SJCRH30 (cell line): ENCODE data around the gene BRWD1. TPM values are rescaled to one million over a fixed set of nuclear protein-coding genes. Genes with fewer than 3 reads are reported as not detected.
A peak's percentile ranks its signal among the peaks of the same experiment; 100 is the strongest.
"Not testable (repeated sequence)": the region's sequence is repeated elsewhere in the genome, so short reads cannot be mapped to it uniquely, and the experiment has no call there.

ENCODE experiments used
- DNase-seq, 2 experiments: peaks; one replicate each; pipeline ENCODE4 v3.0.0-alpha.2; 2015 to 2020
- H3K27ac ChIP-seq: fragments of 250-450 bp; sonication (Bioruptor Pico); 2 replicates; pipeline ENCODE4 v1.5.1; 2020; ENCODE audit warnings: mild to moderate bottlenecking, moderate library complexity
- H3K27me3 ChIP-seq: fragments of 250-450 bp; sonication (Bioruptor Pico); 2 replicates; pipeline ENCODE4 v1.5.1; 2020; ENCODE audit warnings: mild to moderate bottlenecking, moderate library complexity
- H3K36me3 ChIP-seq: fragments of 250-450 bp; sonication (Bioruptor Pico); 2 replicates; pipeline ENCODE4 v1.5.1; 2020; ENCODE audit warnings: mild to moderate bottlenecking, moderate library complexity
- H3K4me1 ChIP-seq: fragments of 250-450 bp; sonication (Bioruptor Pico); 2 replicates; pipeline ENCODE4 v1.5.1; 2020; ENCODE audit warnings: mild to moderate bottlenecking, moderate library complexity
- H3K4me3 ChIP-seq: fragments of 250-450 bp; sonication (Bioruptor Pico); 2 replicates; pipeline ENCODE4 v1.5.1; 2020; ENCODE audit warnings: mild to moderate bottlenecking, moderate library complexity
- H3K9me3 ChIP-seq: fragments of 250-450 bp; sonication (Bioruptor Pico); replicated peaks from 2 replicates; pipeline ENCODE4 v1.5.1; 2020; ENCODE audit warnings: mild to moderate bottlenecking, moderate library complexity
- total RNA-seq: library from RNA; depleted of rRNA; stranded (reverse); fragments of >200 nt; shearing (Covaris generic); gene quantifications from 2 replicates; pipeline ENCODE4 v1.2.3, GENCODE V29; 2014; rRNA removed

Gene BRWD1
- total RNA-seq, 1 experiment from 2014 or later: 49.8 TPM

GRCh38 chr21:39142972-39143371, 170.5 kb downstream of the BRWD1 start:
- Histone ChIP-seq H3K4me1 (no peaks in the 10 kb centered on the region), H3K27ac (no peak overlapping the region), H3K27me3 (no peaks in the 10 kb centered on the region), H3K9me3 (0 out of 2 replicates have a peak, but pooled peaks cover 4% of the 10 kb centered on the region), H3K4me3 (no peak overlapping the region), H3K36me3 (no peaks in the 10 kb centered on the region)
- DNase-seq: no peak

- Histone ChIP-seq H3K4me1 (no peaks in the 10 kb centered on the region), H3K4me3 (no peak overlapping the region), H3K27ac (no peak overlapping the region), H3K36me3 (no peaks in the 10 kb centered on the region), H3K9me3 (0 out of 2 replicates have a peak, but pooled peaks cover 4% of the 10 kb centered on the region), H3K27me3 (no peaks in the 10 kb centered on the region)
- no peak for DNase-seq
Measured at GRCh38 chr21:39141502-39141901, 171.9 kb downstream of the BRWD1 start.

- H3K9me3 ChIP-seq: no peaks in the 10 kb centered on the region; the same call in 1 of the 2 replicates
- no peak overlapping the region for H3K27ac ChIP-seq
- H3K4me1 ChIP-seq: no peaks in the 10 kb centered on the region
- no peak overlapping the region for H3K4me3 ChIP-seq
- H3K27me3 ChIP-seq: no peaks in the 10 kb centered on the region
- no peak for DNase-seq
- no peaks in the 10 kb centered on the region for H3K36me3 ChIP-seq
Measured at GRCh38 chr21:39137248-39138178, 175.9 kb downstream of the BRWD1 start.

GRCh38 chr21:39136711-39137110, 176.7 kb downstream of the BRWD1 start:
- Histone ChIP-seq H3K4me1 (no peaks in the 10 kb centered on the region), H3K27me3 (no peaks in the 10 kb centered on the region), H3K27ac (no peak overlapping the region), H3K9me3 (no peaks in the 10 kb centered on the region; the same call in 1 of the 2 replicates), H3K4me3 (no peak overlapping the region), H3K36me3 (no peaks in the 10 kb centered on the region)
- no peak for DNase-seq

GRCh38 chr21:39136138-39136537, 177.3 kb downstream of the BRWD1 start:
- H3K9me3 ChIP-seq, H3K27ac ChIP-seq, H3K36me3 ChIP-seq, H3K4me3 ChIP-seq, H3K4me1 ChIP-seq, H3K27me3 ChIP-seq: not testable (repeated sequence)
- DNase-seq: peak; percentile 22 to 46

GRCh38 chr21:39134288-39134810, 179.1 kb downstream of the BRWD1 start:
- DNase-seq: no peak
- H3K36me3 ChIP-seq: no peaks in the 10 kb centered on the region
- no peaks in the 10 kb centered on the region for H3K4me1 ChIP-seq
- H3K27ac ChIP-seq: no peak overlapping the region
- H3K27me3 ChIP-seq: peaks cover 4% of the 10 kb centered on the region; the same call in 1 of the 2 replicates
- H3K9me3 ChIP-seq: no peaks in the 10 kb centered on the region; the same call in 1 of the 2 replicates
- H3K4me3 ChIP-seq: no peak overlapping the region

Other genes starting within 250 kb of the BRWD1 start
- 134 and 135 TPM in 2 replicates for gene PSMG1, start 130.2 kb downstream of the BRWD1 start, total RNA-seq
- gene HMGN1, start 35.5 kb upstream of the BRWD1 start, total RNA-seq: 448 and 469 TPM in 2 replicates
- gene LCA5L, start 132.1 kb upstream of the BRWD1 start, total RNA-seq: not detected in 2 replicates
- gene SH3BGR, start 138.3 kb upstream of the BRWD1 start, total RNA-seq: 8.3 and 9.6 TPM in 2 replicates